Activated naive CD8-positive, alpha-beta T cell treated with anti-CD3 and anti-CD28 coated beads, Interleukin-2, amount 10 ng/mL, durations not matched to agents 7 days and 5 days (primary cell): ENCODE data around the gene TWF2. TPM values are rescaled to one million over a fixed set of nuclear protein-coding genes. Genes with fewer than 3 reads are reported as not detected.

ENCODE experiments used
- ATAC-seq: fragments of 150-1000 bp; cut with Tn5 transposase; one replicate; pipeline ENCODE4 v1.10.0; 2021; ENCODE audit warnings: low read depth, moderate library complexity
- POLR2A ChIA-PET: fragments of 350-600 bp; sonication (Branson Sonifier 250); formaldehyde crosslinking; loops from one replicate; lab custom pipeline; 2021; ENCODE audit warnings: antibody characterized with exemption; lab: Charles Lee
- DNase-seq: peaks from one replicate; pipeline ENCODE4 v3.0.0; 2021
- H3K27ac Mint-ChIP-seq: one replicate; pipeline ENCODE4 v1.8.0; 2022; ENCODE audit warnings: mild to moderate bottlenecking, mixed read lengths
- H3K27me3 Mint-ChIP-seq: one replicate; pipeline ENCODE4 v1.8.0; 2022; ENCODE audit warnings: mild to moderate bottlenecking, moderate library complexity, mixed read lengths
- H3K36me3 Mint-ChIP-seq: one replicate; pipeline ENCODE4 v1.8.0; 2021; ENCODE audit warnings: mild to moderate bottlenecking, mixed read lengths
- H3K4me1 Mint-ChIP-seq: one replicate; pipeline ENCODE4 v1.8.0; 2021; ENCODE audit warnings: mixed read lengths
- H3K4me3 Mint-ChIP-seq: one replicate; pipeline ENCODE4 v1.8.0; 2022; ENCODE audit warnings: mild to moderate bottlenecking, moderate library complexity, mixed read lengths
- H3K9me3 Mint-ChIP-seq: one replicate; pipeline ENCODE4 v1.8.0; 2021; ENCODE audit warnings: mixed read lengths
- total RNA-seq, 2 experiments: library from RNA; stranded (reverse); gene quantifications; one replicate each; pipeline ENCODE4 v1.2.3, GENCODE V29; 2021

The TWF2 gene
- total RNA-seq, 2 experiments from 2014 or later, result 118 to 122 TPM

- Mint-ChIP-seq H3K4me3 (no peak overlapping the region), H3K27me3 (no peaks in the 10 kb centered on the region), H3K4me1 (peaks cover 52% of the 10 kb centered on the region), H3K36me3 (peaks cover 55% of the 10 kb centered on the region), H3K27ac (no peak overlapping the region), H3K9me3 (no peaks in the 10 kb centered on the region)
- POLR2A ChIA-PET, result interaction anchor here (0.6 to 1.4 kb wide), 5 partner anchors 16 to 194 kb away, joined by 3 to 6 read pairs (median 4); partner anchors contain the start of gene POC1A
- no peak for DNase-seq
- no peak for ATAC-seq
These were observed 37.8 kb downstream of the TWF2 start for GRCh38 chr3:52200981-52201679.

- no peak for DNase-seq
- H3K27me3 Mint-ChIP-seq, result peaks cover 2% of the 10 kb centered on the region
- H3K4me1 Mint-ChIP-seq, result peaks cover 39% of the 10 kb centered on the region
- H3K36me3 Mint-ChIP-seq, result peaks cover 38% of the 10 kb centered on the region
- ATAC-seq, result no peak
- H3K9me3 Mint-ChIP-seq, result no peaks in the 10 kb centered on the region
- H3K27ac Mint-ChIP-seq, result peak overlapping the region; percentile 92
- POLR2A ChIA-PET, result interaction anchor here (0.7 to 1.0 kb wide), 2 partner anchors 15 to 18 kb away, joined by 3 read pairs; no protein-coding TSS in a partner anchor
- H3K4me3 Mint-ChIP-seq, result peak overlapping the region; percentile 99
These were observed 40.0 kb downstream of the TWF2 start for GRCh38 chr3:52198643-52199608.

- POLR2A ChIA-PET, result interaction anchor here (0.9 to 1.5 kb wide), 3 partner anchors 16 to 24 kb away, joined by 3 to 8 read pairs (median 5); no protein-coding TSS in a partner anchor
- H3K27ac Mint-ChIP-seq, result peak within 1 kb of the TSS; percentile 92
These were observed 40.9 kb downstream of the TWF2 start, which contains the start of gene ALAS1 for GRCh38 chr3:52197842-52198625. TSS of gene ALAS1 (plus strand) at chr3:52198160. CDS start at chr3:52199242, 1,082 bp downstream.

GRCh38 chr3:52197499-52197841, 41.5 kb downstream of the TWF2 start:
- H3K4me1 Mint-ChIP-seq, result peaks cover 34% of the 10 kb centered on the region
- H3K4me3 Mint-ChIP-seq, result peak overlapping the region; percentile 99
- DNase-seq (no peak), ATAC-seq (peak; percentile 4)
- peaks cover 27% of the 10 kb centered on the region for H3K36me3 Mint-ChIP-seq
- H3K27me3 Mint-ChIP-seq, result peaks cover 2% of the 10 kb centered on the region
- POLR2A ChIA-PET, result interaction anchor here (0.7 to 1.5 kb wide), 5 partner anchors 8 to 81 kb away, joined by 3 to 8 read pairs (median 3); partner anchors contain the start of gene WDR82
- H3K9me3 Mint-ChIP-seq, result no peaks in the 10 kb centered on the region
- H3K27ac Mint-ChIP-seq, result peak overlapping the region; percentile 80

More at GRCh38 chr3:52197842-52198625, 40.9 kb downstream of the TWF2 start, which contains the start of gene ALAS1:
- ATAC-seq (peak; percentile 96), DNase-seq (peak; percentile 99)
- Mint-ChIP-seq H3K36me3 (peaks cover 31% of the 10 kb centered on the region), H3K4me3 (peak within 1 kb of the TSS; percentile 99), H3K4me1 (peaks cover 36% of the 10 kb centered on the region), H3K9me3 (no peaks in the 10 kb centered on the region), H3K27me3 (peaks cover 2% of the 10 kb centered on the region)

DNA sequence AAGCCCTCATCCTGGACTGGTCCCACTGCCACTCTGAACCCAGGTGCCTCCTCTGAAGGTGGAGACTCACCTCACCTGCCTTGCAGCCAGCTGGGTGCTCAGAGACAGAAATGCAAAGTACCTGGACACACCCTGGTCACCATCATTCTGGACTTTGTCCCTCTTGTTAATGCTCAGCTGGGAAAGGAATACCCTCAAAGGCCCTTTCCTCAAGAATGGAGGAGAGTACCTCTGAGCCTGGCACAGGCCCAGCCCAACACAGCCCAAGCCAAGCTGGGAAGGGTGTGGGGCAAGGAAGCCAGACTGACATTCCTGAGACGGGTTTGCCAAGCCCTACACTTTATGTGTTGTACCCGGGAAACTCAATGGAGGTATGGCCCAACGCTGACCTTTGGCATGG, 42.0 kb downstream of the TWF2 start:
- H3K4me3 Mint-ChIP-seq, result no peak overlapping the region
- no peak for ATAC-seq
- H3K4me1 Mint-ChIP-seq, result peaks cover 31% of the 10 kb centered on the region
- peaks cover 22% of the 10 kb centered on the region for H3K36me3 Mint-ChIP-seq
- no peak overlapping the region for H3K27ac Mint-ChIP-seq
- POLR2A ChIA-PET, result interaction anchor here (0.7 to 1.5 kb wide), 5 partner anchors 9 to 81 kb away, joined by 3 to 8 read pairs (median 3); partner anchors contain the start of gene WDR82
- H3K9me3 Mint-ChIP-seq, result no peaks in the 10 kb centered on the region
- H3K27me3 Mint-ChIP-seq, result peaks cover 2% of the 10 kb centered on the region
- no peak for DNase-seq

- no peaks in the 10 kb centered on the region for H3K9me3 Mint-ChIP-seq
- ATAC-seq (no peak), DNase-seq (no peak)
- peaks cover 2% of the 10 kb centered on the region for H3K27me3 Mint-ChIP-seq
- no peak overlapping the region for H3K27ac Mint-ChIP-seq
- POLR2A ChIA-PET, result no interaction called here
- no peak overlapping the region for H3K4me3 Mint-ChIP-seq
- H3K4me1 Mint-ChIP-seq, result peaks cover 23% of the 10 kb centered on the region
- peaks cover 11% of the 10 kb centered on the region for H3K36me3 Mint-ChIP-seq
These were observed 43.1 kb downstream of the TWF2 start for GRCh38 chr3:52195823-52196331.

GRCh38 chr3:52195291-52195597, 43.7 kb downstream of the TWF2 start:
- H3K27me3 Mint-ChIP-seq, result peaks cover 2% of the 10 kb centered on the region
- peaks cover 23% of the 10 kb centered on the region for H3K4me1 Mint-ChIP-seq
- H3K4me3 Mint-ChIP-seq, result no peak overlapping the region
- POLR2A ChIA-PET, result no interaction called here
- peak overlapping the region; percentile 9 for H3K27ac Mint-ChIP-seq
- no peaks in the 10 kb centered on the region for H3K9me3 Mint-ChIP-seq
- ATAC-seq (no peak), DNase-seq (no peak)
- peaks cover 8% of the 10 kb centered on the region for H3K36me3 Mint-ChIP-seq

DNA sequence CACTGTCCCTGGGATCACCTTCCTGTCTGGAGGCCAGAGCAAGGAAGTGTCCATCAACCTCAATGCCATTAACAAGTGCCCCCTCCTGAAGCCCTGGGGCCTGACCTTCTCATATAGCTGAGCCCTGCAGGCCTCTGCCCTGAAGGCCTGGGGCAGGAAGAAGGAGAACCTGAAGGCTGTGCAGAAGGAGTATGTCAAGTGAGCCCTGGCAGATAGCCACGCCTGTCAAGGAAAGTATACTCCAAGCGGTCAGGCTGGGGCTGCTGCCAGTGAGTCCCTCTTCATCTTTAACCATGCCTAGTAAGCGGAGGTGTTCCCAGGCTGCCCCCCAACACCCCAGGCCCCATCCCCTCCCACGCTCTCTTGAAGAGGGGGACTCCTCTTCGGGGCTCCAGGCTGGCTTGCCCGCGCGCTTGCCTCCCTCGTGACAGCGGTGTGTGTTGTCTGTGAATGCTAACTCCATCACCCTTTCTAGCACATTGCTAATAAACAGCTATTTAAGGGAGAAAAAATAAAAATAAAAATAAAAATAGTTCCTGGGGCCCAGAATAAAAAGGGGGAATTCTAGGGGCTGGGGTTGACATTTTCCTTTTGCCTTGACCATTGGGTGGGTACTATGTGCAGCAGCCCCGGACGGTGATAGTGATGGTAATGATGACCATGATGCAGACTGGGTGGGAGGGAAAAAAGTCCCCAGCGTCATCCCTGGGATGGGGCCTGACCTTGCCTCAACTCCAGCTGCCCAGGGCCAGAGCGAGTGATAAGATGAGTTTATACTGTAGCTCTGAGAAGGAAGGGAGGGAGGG, 44.3 kb downstream of the TWF2 start:
- Mint-ChIP-seq H3K4me1 (peaks cover 23% of the 10 kb centered on the region), H3K27ac (no peak overlapping the region), H3K9me3 (no peaks in the 10 kb centered on the region), H3K4me3 (no peak overlapping the region), H3K36me3 (peaks cover 5% of the 10 kb centered on the region), H3K27me3 (peaks cover 2% of the 10 kb centered on the region)
- POLR2A ChIA-PET, result no interaction called here
- ATAC-seq, result no peak
- DNase-seq, result no peak

- Mint-ChIP-seq H3K27me3 (peaks cover 2% of the 10 kb centered on the region), H3K4me3 (no peak overlapping the region), H3K27ac (no peak overlapping the region), H3K4me1 (peaks cover 19% of the 10 kb centered on the region), H3K36me3 (no peaks in the 10 kb centered on the region), H3K9me3 (no peaks in the 10 kb centered on the region)
- no peak for ATAC-seq
- DNase-seq, result no peak
- POLR2A ChIA-PET, result no interaction called here
These were observed 45.9 kb downstream of the TWF2 start for GRCh38 chr3:52193065-52193464.

GRCh38 chr3:52191663-52192062, 47.3 kb downstream of the TWF2 start:
- POLR2A ChIA-PET, result no interaction called here
- DNase-seq (no peak), ATAC-seq (no peak)
- H3K9me3 Mint-ChIP-seq, result no peaks in the 10 kb centered on the region
- H3K4me1 Mint-ChIP-seq, result peaks cover 14% of the 10 kb centered on the region
- H3K27me3 Mint-ChIP-seq, result peaks cover 2% of the 10 kb centered on the region
- H3K27ac Mint-ChIP-seq, result no peak overlapping the region
- H3K36me3 Mint-ChIP-seq, result no peaks in the 10 kb centered on the region
- no peak overlapping the region for H3K4me3 Mint-ChIP-seq

DNA sequence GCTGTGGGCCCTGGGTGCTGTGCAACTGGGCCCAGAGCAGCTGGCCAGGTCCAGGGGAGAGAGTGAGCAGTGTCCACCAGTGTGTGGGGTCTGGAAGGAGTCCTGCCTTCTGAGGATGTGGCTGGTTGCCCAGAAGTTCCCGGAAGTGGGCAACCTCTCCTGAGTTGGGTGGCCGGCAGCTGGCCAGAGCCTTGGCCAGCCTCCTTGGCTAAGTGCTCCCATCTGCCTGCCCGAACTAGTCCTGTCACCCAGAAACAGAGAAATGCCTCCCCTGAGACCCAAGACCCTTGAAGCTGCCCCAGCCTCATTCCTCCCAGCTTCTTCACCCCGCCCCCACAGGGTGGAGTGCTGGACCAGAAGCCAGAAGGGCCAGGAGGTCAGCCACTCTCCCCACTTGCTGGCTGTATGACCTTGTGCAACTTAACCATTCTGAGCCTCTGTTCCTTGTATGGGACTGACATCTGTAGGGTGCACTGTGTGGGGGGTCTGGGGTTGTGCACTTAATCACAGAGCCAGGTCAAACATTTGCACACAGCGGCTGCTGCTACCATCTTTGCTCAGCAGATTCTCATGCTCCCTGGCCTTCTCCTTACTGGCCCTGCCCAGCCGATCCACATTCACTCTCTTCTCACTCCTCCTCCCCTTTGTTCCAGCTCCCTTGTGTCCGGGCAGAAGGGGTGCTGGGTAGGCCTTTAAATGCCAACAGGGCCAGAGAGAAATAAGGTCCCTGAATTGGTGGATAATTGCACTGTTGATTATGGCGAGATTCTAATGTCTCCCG, 48.5 kb downstream of the TWF2 start:
- no peaks in the 10 kb centered on the region for H3K9me3 Mint-ChIP-seq
- ATAC-seq, result no peak
- H3K4me1 Mint-ChIP-seq, result peaks cover 11% of the 10 kb centered on the region
- H3K27me3 Mint-ChIP-seq, result peaks cover 2% of the 10 kb centered on the region
- H3K36me3 Mint-ChIP-seq, result no peaks in the 10 kb centered on the region
- H3K4me3 Mint-ChIP-seq, result no peak overlapping the region
- POLR2A ChIA-PET, result interaction anchor here (0.6 to 1.0 kb wide), 3 partner anchors 33 to 1054 kb away, joined by 3 to 4 read pairs (median 3); partner anchors contain the start of gene ABHD14B
- no peak overlapping the region for H3K27ac Mint-ChIP-seq
- DNase-seq, result no peak
